Right kidney (tissue), 9 donors: Measurements from ENCODE around the gene TEKTIP1.

Source experiments
- DNase-seq: peaks from one replicate; pipeline ENCODE4 v3.0.0-alpha.2; 2016
- long read RNA-seq, 8 donors: transcript quantifications; one replicate each; lab custom pipeline, GENCODE V29; 2026

TEKTIP1 gene
- long read RNA-seq, donor 1, partial matches to known transcripts = 0 of 1 reads
- long read RNA-seq, donor 1, other reads (novel, unspliced or antisense) = 0 of 1 reads
- long read RNA-seq, donor 2 = 0 reads
- long read RNA-seq, donor 3 = 0 reads
- long read RNA-seq, donor 4 = 0 reads
- long read RNA-seq, donor 5 = 0 reads
- long read RNA-seq, donor 6, partial matches to known transcripts = 13 of 13 reads
- long read RNA-seq, donor 6, other reads (novel, unspliced or antisense) = 0 of 13 reads
- long read RNA-seq, donor 7 = 0 reads
- long read RNA-seq, donor 8 = 0 reads

- no peak for DNase-seq
Observed at GRCh38 chr19:3538965-3539755, at the start of gene TEKTIP1. TSS of gene TEKTIP1 (plus strand) at chr19:3539174. CDS start at chr19:3539178, 4 bp downstream.

- no peak for DNase-seq
Observed at GRCh38 chr19:3491396-3492119, 47.4 kb upstream of the TEKTIP1 start.

GRCh38 chr19:3492131-3492839, 46.7 kb upstream of the TEKTIP1 start:
- no peak for DNase-seq

- no peak for DNase-seq
Observed at GRCh38 chr19:3492919-3493318, 46.1 kb upstream of the TEKTIP1 start.

- DNase-seq = no peak
Observed at GRCh38 chr19:3493651-3494050, 45.3 kb upstream of the TEKTIP1 start.

GRCh38 chr19:3494051-3494450, 44.9 kb upstream of the TEKTIP1 start:
- no peak for DNase-seq

- no peak for DNase-seq
Observed at GRCh38 chr19:3494559-3494958, 44.4 kb upstream of the TEKTIP1 start.

- DNase-seq = no peak
Observed at GRCh38 chr19:3496392-3497273, 42.3 kb upstream of the TEKTIP1 start.

GRCh38 chr19:3497757-3498520, 41.0 kb upstream of the TEKTIP1 start:
- DNase-seq = no peak

- DNase-seq = no peak
Observed at GRCh38 chr19:3499738-3500428, 39.1 kb upstream of the TEKTIP1 start.

- DNase-seq = peak; percentile 98
Observed at GRCh38 chr19:3500429-3501101, 38.4 kb upstream of the TEKTIP1 start, which contains the start of gene DOHH. TSS of gene DOHH (minus strand) at chr19:3500674. CDS start at chr19:3496814, 3,860 bp downstream.

- DNase-seq = no peak
Observed at GRCh38 chr19:3501780-3502179, 37.2 kb upstream of the TEKTIP1 start.

- DNase-seq = no peak
Observed at GRCh38 chr19:3503036-3503572, 35.9 kb upstream of the TEKTIP1 start.

- DNase-seq = no peak
Observed at GRCh38 chr19:3504735-3505134, 34.2 kb upstream of the TEKTIP1 start.

GRCh38 chr19:3505598-3506383, 33.2 kb upstream of the TEKTIP1 start, which contains the start of gene FZR1:
TSS of gene FZR1 (plus strand) at chr19:3506311. CDS start at chr19:3522990, 16,679 bp downstream.
- peak; percentile 87 for DNase-seq

GRCh38 chr19:3506384-3507340, 32.3 kb upstream of the TEKTIP1 start:
- DNase-seq = peak; percentile 37
